Right ventricle myocardium superior (tissue), 1 donor: ENCODE data around the gene TRAPPC3L. TPM values are rescaled to one million over a fixed set of nuclear protein-coding genes. Genes with fewer than 3 reads are reported as not detected.
A peak's percentile ranks its signal among the peaks of the same experiment; 100 is the strongest.
"Not testable (repeated sequence)": the region's sequence is repeated elsewhere in the genome, so short reads cannot be mapped to it uniquely, and the experiment has no call there.

ENCODE experiments used
- ATAC-seq: fragments of 200-7000 bp; cut with Tn5 transposase; one replicate; pipeline ENCODE4 v1.9.1; 2020; ENCODE audit warnings: mild to moderate bottlenecking; ENCODE audit not compliant: poor library complexity
- DNase-seq: peaks from one replicate; pipeline ENCODE4 v3.0.0-alpha.2; 2020
- intact Hi-C: fragments of 100-400 bp; cut with DNase I; formaldehyde crosslinking; loops from one replicate; pipeline ENCODE4 v1.11.2; 2022
- total RNA-seq: library from RNA; stranded (reverse); fragmentation: NEBNext Ultra II Directional; extraction: Animal tissue kit (Norgen Biotek cat#: 25700); gene quantifications from one replicate; pipeline ENCODE4 v1.2.1, GENCODE V29; 2021
- donor health status: DM: no; HTN: yes; CAD: no; lungs with severe emphysema.

The TRAPPC3L gene
- total RNA-seq, 1 donor from 2014 or later = 0.11 TPM

- intact Hi-C loops = no loop called here
- no peak for ATAC-seq
Measured at GRCh38 chr6:116524236-116524635, 21.2 kb downstream of the TRAPPC3L start.

DNA sequence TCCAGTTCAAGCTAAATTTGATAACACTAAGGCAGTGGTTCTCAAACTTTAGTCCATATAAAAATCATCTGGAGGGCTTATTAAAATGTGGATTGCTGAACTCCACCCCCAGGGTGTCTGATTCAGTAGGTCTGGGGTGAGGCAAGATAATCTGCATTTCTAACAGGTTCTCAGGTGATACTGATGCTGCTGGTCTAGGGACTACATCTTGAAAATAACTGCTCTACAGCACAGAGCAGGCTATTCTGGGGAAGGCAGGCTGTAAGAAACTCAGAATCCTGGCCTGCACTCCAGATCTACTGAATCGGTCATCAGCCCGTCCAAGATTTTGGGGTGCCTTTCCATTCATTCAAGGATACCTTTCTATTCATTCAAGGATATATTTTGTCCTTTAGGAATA, 22.6 kb downstream of the TRAPPC3L start:
- ATAC-seq (no peak), DNase-seq (no peak)
- intact Hi-C loops = no loop called here

More at GRCh38 chr6:116524236-116524635, 21.2 kb downstream of the TRAPPC3L start:
- no peak for DNase-seq

GRCh38 chr6:116518621-116519368, 26.7 kb downstream of the TRAPPC3L start:
- DNase-seq (no peak), ATAC-seq (no peak)
- intact Hi-C loops = no loop called here

DNA sequence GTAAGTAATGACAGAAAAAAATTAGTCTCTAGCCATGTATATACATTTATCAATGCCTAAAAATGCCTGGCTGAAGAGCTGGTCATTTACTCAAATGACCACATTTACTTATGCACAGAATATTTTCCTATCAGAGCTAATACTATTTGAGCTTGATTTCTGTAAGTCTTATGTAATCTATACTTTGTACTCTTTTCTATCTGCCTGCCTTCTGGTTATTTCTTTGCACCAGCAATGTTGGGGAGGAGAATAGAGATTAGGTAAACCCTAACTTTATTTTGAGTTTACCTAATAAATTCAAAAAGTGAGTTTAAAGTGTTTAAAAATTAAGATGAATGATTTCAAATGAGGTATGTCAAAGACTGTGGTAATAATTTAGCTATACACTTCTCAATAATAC, 30.3 kb downstream of the TRAPPC3L start:
- ATAC-seq = no peak
- intact Hi-C loops = no loop called here
- DNase-seq = no peak

- intact Hi-C loops = no loop called here
- no peak for ATAC-seq
Measured at GRCh38 chr6:116514111-116514510, 31.4 kb downstream of the TRAPPC3L start.

DNA sequence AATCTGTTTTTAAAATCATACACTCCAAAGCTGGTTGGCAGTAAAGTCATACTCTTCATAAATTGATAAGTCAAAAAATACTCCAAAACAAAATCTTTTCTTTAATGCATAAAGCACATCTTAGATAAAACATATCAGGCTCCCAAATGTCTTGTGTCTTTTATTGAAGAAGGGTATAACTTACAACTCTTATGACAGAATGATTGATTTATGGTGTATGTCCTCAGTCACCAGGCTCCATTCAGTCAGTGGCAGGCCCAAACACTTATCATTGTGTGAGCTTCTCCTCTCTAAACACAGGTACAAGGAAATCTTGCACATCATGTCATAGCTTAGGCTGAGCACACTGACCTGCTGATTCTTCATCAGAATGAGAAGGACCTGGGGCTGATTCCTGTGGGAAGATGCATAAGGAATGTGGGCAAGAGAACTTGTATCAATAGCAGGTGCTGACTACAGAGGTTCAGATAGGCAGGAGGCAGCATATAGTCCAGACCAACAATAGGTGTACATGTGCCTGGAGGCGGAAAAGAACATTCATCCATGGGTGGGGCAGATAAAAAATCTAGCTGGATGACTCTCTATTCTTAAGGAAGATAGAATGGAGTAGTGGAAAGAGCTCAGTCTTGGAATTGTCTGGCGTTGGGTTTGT, 32.1 kb downstream of the TRAPPC3L start:
- intact Hi-C loops = no loop called here
- ATAC-seq = no peak
- no peak for DNase-seq

More at GRCh38 chr6:116514111-116514510, 31.4 kb downstream of the TRAPPC3L start:
- no peak for DNase-seq

- DNase-seq (no peak), ATAC-seq (peak; percentile 28)
- intact Hi-C loops = no loop called here
Measured at GRCh38 chr6:116512734-116513133, 32.8 kb downstream of the TRAPPC3L start.

- peak; percentile 63 for ATAC-seq
- intact Hi-C loops = no loop called here
- no peak for DNase-seq
Measured at GRCh38 chr6:116512111-116512559, 33.3 kb downstream of the TRAPPC3L start.

DNA sequence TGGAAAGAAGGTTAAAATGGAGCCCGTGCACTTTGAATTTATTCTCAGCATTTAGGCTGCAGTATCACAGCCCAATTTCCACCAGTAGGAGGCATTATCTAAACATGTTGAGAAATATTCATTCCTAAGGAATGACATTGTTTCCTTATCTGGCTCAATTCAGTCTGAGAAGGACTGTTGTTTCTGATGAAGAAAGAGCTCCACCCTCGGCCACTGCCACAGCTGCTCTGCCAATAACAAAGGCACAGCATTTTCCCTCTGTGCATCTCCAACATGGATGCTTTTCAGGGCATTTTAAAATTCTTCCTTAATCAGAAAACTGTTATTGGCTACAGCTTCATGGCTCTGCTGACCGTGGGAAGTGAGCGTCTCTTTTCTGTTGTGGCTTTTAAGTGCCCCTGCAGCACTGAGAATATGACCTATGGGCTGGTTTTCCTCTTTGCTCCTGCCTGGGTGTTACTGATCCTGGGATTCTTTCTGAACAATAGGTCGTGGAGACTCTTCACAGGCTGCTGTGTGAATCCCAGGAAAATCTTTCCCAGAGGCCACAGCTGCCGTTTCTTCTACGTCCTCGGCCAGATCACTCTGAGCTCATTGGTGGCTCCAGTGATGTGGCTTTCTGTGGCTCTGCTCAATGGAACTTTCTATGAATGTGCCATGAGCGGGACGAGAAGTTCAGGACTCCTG, 33.9 kb downstream of the TRAPPC3L start, which contains the start of gene CALHM5:
Gene CALHM5, plus strand, starts transcription at position 216 of the 687 bp plus-strand sequence. Its CDS starts 58 bp downstream, at position 274.
- ATAC-seq (peak; percentile 89), DNase-seq (peak; percentile 66)
- intact Hi-C loops = no loop called here

- intact Hi-C loops = no loop called here
- DNase-seq (no peak), ATAC-seq (no peak)
Measured at GRCh38 chr6:116508527-116508926, 37.0 kb downstream of the TRAPPC3L start.

DNA sequence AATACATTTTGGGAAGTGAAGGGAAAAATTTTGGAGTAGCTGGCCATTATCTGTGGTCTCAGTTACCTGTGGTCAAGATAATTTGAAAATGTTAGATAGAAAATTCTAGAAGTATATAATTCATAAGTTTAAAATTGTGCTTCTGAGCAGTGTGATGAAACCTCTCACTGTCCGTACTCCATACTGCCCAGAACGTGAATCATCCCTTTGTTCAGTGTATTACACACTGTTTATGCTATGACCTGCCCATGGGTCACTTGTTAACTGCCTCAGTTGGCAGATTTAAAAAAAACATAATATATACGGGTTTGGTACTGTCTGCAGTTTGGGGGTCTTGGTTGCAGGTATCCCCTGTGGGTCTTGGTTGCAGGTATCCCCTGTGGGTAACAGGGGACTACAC, 38.2 kb downstream of the TRAPPC3L start:
- ATAC-seq (no peak), DNase-seq (no peak)
- intact Hi-C loops = no loop called here

DNA sequence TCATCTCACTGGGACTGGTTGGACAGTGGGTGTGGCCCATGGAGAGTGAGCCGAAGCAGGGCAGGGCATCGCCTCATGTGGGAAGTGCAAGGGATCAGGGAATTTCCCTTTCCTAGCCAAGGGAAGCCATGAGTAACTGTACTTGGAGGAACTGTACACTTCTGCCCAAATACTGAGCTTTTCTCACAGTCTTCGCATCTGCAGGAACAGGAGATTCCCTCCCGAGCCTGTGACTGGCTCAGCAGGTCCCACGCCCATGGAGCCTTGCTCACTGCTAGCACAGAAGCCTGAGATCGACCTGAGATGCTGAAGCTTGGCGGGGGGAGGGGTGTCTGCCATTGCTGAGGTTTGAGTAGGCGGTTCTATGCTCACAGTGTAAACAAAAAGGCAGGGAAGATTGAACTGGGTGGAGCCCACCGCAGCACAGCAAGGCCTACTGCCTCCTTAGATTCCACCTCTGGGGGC, 44.5 kb downstream of the TRAPPC3L start:
- intact Hi-C loops = no loop called here
- DNase-seq (no peak), ATAC-seq (no peak)

DNA sequence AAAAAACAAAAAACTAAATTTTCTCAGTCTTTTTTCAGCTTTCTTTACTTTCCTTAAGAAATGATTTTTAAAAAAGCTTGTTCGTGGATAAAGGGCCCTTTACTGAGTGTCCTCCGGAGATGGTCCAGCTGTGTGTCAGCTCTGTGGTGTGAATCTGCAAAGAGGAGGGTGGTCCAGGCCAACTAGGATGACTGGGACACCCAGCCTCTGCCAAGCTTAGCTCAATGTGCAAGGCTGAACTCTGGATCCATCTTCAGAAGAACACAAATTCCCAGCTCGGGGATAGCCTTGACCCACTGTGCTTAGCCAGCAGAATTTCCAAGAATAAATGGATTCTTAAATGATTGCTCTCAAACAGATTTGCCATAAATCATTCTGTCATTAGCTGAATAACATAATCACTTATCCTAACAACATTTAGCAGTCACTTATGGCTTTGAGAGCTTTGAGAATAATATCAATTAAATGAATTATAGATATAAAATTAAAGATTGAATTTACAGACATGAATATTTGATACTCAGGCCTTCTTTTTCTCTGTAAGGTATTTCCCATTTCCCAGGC, 48.3 kb downstream of the TRAPPC3L start:
- intact Hi-C loops = no loop called here
- DNase-seq = peak; percentile 43

GRCh38 chr6:116495161-116495560, 50.3 kb downstream of the TRAPPC3L start:
- intact Hi-C loops, DNase-seq, ATAC-seq: not testable (repeated sequence)

More for the DNA sequence above, 48.3 kb downstream of the TRAPPC3L start:
- peak; percentile 49 for ATAC-seq

DNA sequence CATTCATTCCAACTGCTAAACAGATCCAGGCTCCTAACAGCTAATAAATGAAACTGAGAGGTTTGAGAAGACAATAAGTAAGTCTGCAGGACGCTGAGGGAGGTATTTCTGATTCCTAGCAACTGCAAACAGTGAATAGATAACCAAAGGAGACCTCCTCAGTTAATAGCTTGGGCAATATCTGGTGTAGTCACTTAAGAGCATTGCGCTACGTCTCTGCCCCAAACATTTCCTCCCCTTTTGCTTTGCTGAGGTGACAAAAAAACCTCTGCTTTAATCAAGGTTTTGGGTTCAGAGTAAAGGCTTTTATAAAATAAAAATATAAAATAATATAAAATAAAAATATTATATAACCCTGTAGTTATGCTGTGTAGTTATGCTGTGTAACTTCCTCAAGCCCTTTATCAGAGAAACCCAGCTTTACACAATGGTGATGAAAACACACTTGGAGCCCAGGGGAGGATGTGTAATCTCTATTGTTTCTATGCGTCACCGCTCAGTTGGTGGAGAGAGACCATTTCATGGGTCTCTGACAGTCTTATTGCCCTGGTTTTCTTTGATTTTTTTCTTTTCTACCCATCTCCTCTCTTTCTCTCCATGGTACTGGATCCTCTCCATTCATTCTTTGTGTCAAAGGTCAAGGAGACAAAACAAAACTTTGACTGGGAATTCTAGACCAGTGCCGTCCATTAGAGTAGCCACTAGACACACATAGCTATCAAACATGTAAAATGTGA, 53.0 kb downstream of the TRAPPC3L start:
- ATAC-seq (no peak), DNase-seq (no peak)
- intact Hi-C loops = no loop called here

DNA sequence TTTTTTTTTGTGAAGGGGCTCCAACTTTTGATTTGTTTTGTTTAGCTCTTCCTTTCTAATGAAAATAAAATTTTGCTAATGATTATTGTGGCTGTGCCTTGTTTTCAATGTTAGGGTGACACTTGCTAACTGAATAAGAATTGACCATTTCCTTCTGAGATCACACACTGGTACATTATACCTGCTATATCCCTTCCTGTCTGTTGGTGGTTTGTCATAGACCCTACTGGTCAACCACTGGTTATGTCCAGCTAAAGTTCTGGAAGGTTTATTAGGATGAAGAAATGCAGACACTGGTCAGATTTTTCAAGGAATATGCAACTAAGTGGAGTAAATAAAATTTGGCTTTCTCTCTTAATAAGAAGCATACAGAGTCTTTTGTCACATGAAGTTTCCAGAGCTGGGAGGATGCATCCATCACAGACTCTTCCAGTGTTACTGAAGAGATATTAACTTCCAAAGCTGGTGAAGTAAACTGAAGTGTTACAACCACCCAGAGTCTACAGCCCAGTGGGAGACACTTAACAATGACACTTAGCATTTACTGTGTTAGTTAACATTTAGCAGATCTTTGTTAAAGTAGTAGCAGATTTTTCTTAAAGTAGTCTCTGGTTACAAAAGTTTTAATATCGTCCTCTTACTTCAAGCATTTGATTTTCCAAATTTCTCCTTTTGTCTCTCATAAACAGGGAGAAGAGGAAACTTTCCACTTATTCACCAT, 53.7 kb downstream of the TRAPPC3L start:
- intact Hi-C loops = no loop called here
- ATAC-seq (no peak), DNase-seq (no peak)

- no peak for DNase-seq
Measured at GRCh38 chr6:116485559-116486184, 59.8 kb downstream of the TRAPPC3L start.

More at GRCh38 chr6:116485559-116486184, 59.8 kb downstream of the TRAPPC3L start:
- no peak for ATAC-seq
- intact Hi-C loops = no loop called here
